ENCODE data around the gene RFX7. TPM values are rescaled to one million over a fixed set of nuclear protein-coding genes. Genes with fewer than 3 reads are reported as not detected.

The RFX7 gene
- total and polyA plus RNA-seq, 9 donors, result 3.0 to 19.5 (median 14.8) TPM

DNA sequence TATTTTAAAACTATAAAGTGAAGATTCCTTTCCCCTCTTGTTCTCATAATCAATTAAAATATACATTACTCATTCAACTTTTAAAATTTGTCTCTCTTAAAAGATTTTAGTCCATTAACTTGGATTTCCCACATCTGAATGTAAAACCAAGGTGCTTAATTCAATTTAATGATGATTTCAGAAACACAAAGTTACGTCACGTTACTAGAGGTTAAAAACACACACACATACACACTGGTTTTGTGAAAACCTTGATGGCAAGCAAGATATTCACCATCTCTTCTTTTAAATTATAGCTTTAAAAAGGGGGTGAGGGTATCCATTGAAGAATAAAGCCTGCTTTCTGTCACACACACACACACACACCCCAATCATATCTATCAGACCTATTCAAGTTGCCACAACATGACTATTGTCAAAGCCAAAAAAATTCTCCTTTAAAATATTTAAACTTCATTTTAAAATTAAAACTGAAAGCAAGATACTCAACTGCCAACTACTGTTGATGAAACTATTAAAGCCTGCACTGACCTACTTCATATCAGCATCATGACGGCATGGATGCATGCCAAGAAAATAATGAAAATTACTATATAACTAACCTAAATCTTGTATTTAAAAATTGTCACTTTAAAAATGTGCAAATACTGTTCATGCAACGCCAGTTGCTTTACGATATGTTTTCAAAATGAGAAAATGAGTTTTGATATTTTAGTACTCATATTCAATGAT is 2.1 kb downstream of the RFX7 start:
- Histone ChIP-seq H3K27me3 (no peaks in the 10 kb centered on the region), H3K27ac (no peak overlapping the region), H3K36me3 (no peaks in the 10 kb centered on the region), H3K4me3 (no peak overlapping the region), H3K4me1 (ENCODE audit: insufficient read depth) (peaks cover 2% of the 10 kb centered on the region), H3K9me3 (no peaks in the 10 kb centered on the region)
- intact Hi-C loops (cut with DNase I), result loop anchor here in 1 of 4 donors (10.0 kb wide), 1 partner anchor 247 kb away; the partner anchor contains the start of gene NEDD4
- no peak for DNase-seq
- WGBS, 3 donors, result 33 to 40% (median 34%) methylated on average over 5 of the region's 5 CpGs
- TF ChIP-seq, protein P1, sequence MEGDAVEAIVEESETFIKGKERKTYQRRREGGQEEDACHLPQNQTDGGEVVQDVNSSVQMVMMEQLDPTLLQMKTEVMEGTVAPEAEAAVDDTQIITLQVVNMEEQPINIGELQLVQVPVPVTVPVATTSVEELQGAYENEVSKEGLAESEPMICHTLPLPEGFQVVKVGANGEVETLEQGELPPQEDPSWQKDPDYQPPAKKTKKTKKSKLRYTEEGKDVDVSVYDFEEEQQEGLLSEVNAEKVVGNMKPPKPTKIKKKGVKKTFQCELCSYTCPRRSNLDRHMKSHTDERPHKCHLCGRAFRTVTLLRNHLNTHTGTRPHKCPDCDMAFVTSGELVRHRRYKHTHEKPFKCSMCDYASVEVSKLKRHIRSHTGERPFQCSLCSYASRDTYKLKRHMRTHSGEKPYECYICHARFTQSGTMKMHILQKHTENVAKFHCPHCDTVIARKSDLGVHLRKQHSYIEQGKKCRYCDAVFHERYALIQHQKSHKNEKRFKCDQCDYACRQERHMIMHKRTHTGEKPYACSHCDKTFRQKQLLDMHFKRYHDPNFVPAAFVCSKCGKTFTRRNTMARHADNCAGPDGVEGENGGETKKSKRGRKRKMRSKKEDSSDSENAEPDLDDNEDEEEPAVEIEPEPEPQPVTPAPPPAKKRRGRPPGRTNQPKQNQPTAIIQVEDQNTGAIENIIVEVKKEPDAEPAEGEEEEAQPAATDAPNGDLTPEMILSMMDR (IDR thresholded peaks at IDR 0.05), result no peak
- TF ChIP-seq EP300 (IDR thresholded peaks at IDR 0.05) (no peak), POLR2A (IDR thresholded peaks at IDR 0.05) (no peak)

DNA sequence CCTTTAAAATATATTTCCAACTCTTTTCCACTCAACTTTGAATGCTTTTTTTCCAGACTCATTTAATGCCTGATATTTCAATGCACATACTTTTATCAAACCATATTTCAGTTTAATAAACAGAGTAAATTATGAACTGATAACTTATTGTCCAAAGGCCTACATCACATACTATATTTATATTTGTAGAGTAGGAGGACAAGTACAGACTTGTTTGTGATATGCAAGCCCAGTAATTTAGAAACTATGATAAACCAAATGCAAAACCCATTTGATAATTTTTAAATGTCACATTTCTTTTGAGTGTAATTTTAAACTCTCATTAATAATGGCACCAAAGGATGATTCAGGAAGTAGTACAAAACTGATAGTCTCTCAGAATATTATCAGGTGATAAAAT is 3.3 kb downstream of the RFX7 start:
- H3K4me1 ChIP-seq (ENCODE audit: insufficient read depth), result no peaks in the 10 kb centered on the region
- intact Hi-C loops (cut with DNase I), result loop anchor here in 1 of 4 donors (10.0 kb wide), 1 partner anchor 246 kb away; the partner anchor contains the start of gene NEDD4
- H3K9me3 ChIP-seq, result no peaks in the 10 kb centered on the region
- H3K27ac ChIP-seq, result no peak overlapping the region
- TF ChIP-seq EP300 (IDR thresholded peaks at IDR 0.05) (no peak), POLR2A (IDR thresholded peaks at IDR 0.05) (no peak)
- TF ChIP-seq, protein P1 (IDR thresholded peaks at IDR 0.05), result no peak
- no peaks in the 10 kb centered on the region for H3K36me3 ChIP-seq
- no peak overlapping the region for H3K4me3 ChIP-seq
- H3K27me3 ChIP-seq, result no peaks in the 10 kb centered on the region
- no peak for DNase-seq

DNA sequence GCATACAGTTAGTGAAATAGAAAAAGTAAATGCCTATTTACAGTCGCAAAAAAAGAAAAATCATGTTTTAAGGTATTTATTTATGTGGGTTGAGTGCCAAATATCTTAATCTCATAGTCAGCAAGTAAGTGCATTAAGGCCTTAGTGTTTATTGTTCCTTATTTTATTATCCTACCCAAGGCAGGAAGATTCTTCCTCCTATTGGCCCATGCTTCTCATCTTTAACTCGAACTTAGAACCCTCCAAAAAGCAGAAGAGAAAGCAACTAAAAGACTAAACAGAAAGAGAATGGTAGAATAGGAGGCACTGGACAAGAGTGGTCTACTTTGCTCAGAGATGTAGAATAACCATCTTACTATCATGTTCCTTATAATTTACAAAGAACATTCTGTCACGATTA is 7.5 kb downstream of the RFX7 start:
- DNase-seq, result no peak
- intact Hi-C loops (cut with DNase I), result no loop called here
- no peak for TF ChIP-seq POLR2A (IDR thresholded peaks at IDR 0.05)
- TF ChIP-seq EP300 (IDR thresholded peaks at IDR 0.05), result no peak
- TF ChIP-seq, protein P1 (IDR thresholded peaks at IDR 0.05), result no peak
- H3K27ac ChIP-seq, result no peak overlapping the region
- H3K9me3 ChIP-seq, result peaks cover 0 to 7% of the 10 kb centered on the region in 2 donors
- H3K36me3 ChIP-seq, result no peaks in the 10 kb centered on the region
- 51 to 86% (median 79%) methylated on average over 3 of the region's 3 CpGs for WGBS, 3 donors
- no peak overlapping the region for H3K4me3 ChIP-seq
- no peaks in the 10 kb centered on the region for H3K27me3 ChIP-seq
- no peaks in the 10 kb centered on the region for H3K4me1 ChIP-seq (ENCODE audit: insufficient read depth)

DNA sequence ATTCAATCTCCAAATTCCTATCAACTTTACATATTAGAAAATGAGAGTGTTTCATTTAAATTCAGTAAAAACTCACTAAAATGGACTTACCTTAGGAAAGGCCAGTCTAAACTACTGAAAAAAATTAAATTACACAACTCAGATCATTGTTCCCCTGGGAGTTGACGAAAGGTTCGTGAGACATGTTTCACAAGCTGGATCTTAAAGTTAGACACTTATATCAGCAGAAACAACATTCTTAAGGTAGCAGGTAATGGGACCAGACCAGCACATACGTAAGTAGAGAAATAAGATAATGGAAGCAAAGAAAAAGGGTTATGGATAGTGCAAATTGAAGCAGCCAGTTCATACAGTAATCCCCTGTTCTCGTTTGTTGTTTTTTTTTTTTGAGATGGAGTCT is 8.9 kb downstream of the RFX7 start:
- H3K4me3 ChIP-seq, result no peak overlapping the region
- 81 to 92% (median 81%) methylated on average over 4 of the region's 4 CpGs for WGBS, 3 donors
- no peaks in the 10 kb centered on the region for H3K27me3 ChIP-seq
- no peaks in the 10 kb centered on the region for H3K4me1 ChIP-seq (ENCODE audit: insufficient read depth)
- intact Hi-C loops (cut with DNase I), result no loop called here
- no peak for DNase-seq
- no peaks in the 10 kb centered on the region for H3K36me3 ChIP-seq
- no peak for TF ChIP-seq EP300 (IDR thresholded peaks at IDR 0.05)
- TF ChIP-seq, protein P1 (IDR thresholded peaks at IDR 0.05), result no peak
- no peak for TF ChIP-seq POLR2A (IDR thresholded peaks at IDR 0.05)
- no peak overlapping the region for H3K27ac ChIP-seq
- peaks cover 0 to 7% of the 10 kb centered on the region in 2 donors for H3K9me3 ChIP-seq
